HepG2 (cell line): ENCODE results near the gene CUL7. TPM values are rescaled to one million over a fixed set of nuclear protein-coding genes. Genes with fewer than 3 reads are reported as not detected.

Source experiments
- FOXJ3 ChIP-seq: sonication (generic); formaldehyde crosslinking; IDR thresholded peaks from 2 replicates; pipeline ENCODE4 v1.4.0; 2020; ENCODE audit warnings: missing genetic modification reagents, mild to moderate bottlenecking, borderline replicate concordance
- FOXM1 ChIP-seq: sonication (generic); formaldehyde crosslinking; IDR thresholded peaks from 2 replicates; pipeline ENCODE4 v1.5.0; 2020; ENCODE audit warnings: missing genetic modification reagents
- FOXP1 ChIP-seq, 2 experiments: fragments of 450-650 bp in 1 of 2; IDR thresholded peaks; 2 replicates each; pipeline ENCODE4 v1.6.1; 2017 to 2018; ENCODE audit warnings: antibody characterized with exemption in 1 of 2
- MAFK ChIP-seq, 2 experiments: IDR thresholded peaks in 1 of 2; conservative IDR thresholded peaks in 1 of 2; 2 replicates each; pipeline ENCODE4 v1.6.1; 2011; ENCODE audit warnings: improper control_type of control experiment in 2 of 2, low read length in 2 of 2
- NRL ChIP-seq: sonication (generic); formaldehyde crosslinking; IDR thresholded peaks from 2 replicates; pipeline ENCODE4 v1.5.0; 2020; ENCODE audit warnings: missing genetic modification reagents, mild to moderate bottlenecking, moderate library complexity, borderline replicate concordance
- PTBP1 ChIP-seq: fragments of 200-400 bp; formaldehyde crosslinking; IDR thresholded peaks from 2 replicates; pipeline ENCODE4 v1.6.1; 2018; ENCODE audit warnings: low read length, low read depth; ENCODE audit not compliant: poor library complexity, severe bottlenecking
- RBM39 ChIP-seq: fragments of 200-400 bp; formaldehyde crosslinking; IDR thresholded peaks from one replicate; pipeline ENCODE4 v1.6.1; 2018; ENCODE audit warnings: antibody characterized with exemption, mild to moderate bottlenecking, low read depth, low read length; ENCODE audit not compliant: poor library complexity, severe bottlenecking
- RFX1 ChIP-seq: fragments of 450-650 bp; IDR thresholded peaks from 2 replicates; pipeline ENCODE4 v1.6.1; 2017
- SAFB2 ChIP-seq: sonication (generic); formaldehyde crosslinking; IDR thresholded peaks from 2 replicates; pipeline ENCODE4 v1.5.1; 2020; ENCODE audit warnings: missing genetic modification reagents, low read depth, mild to moderate bottlenecking, borderline replicate concordance
- SIN3A ChIP-seq: IDR thresholded peaks from 2 replicates; pipeline ENCODE4 v1.6.1; 2011; ENCODE audit warnings: low read depth, mild to moderate bottlenecking, control low read depth, low read length, borderline replicate concordance
- SP4 ChIP-seq: sonication (generic); formaldehyde crosslinking; IDR thresholded peaks from 2 replicates; pipeline ENCODE4 v1.8.1; 2023; ENCODE audit warnings: mild to moderate bottlenecking, missing genetic modification reagents
- TEAD3 ChIP-seq: optimal IDR thresholded peaks from 2 replicates; pipeline ENCODE3; 2016; ENCODE audit warnings: borderline replicate concordance
- ZMAT3 ChIP-seq: sonication (generic); formaldehyde crosslinking; conservative IDR thresholded peaks from 2 replicates; pipeline ENCODE4 v1.7.0; 2021; ENCODE audit warnings: missing genetic modification reagents
- ZNF775 ChIP-seq: sonication (generic); formaldehyde crosslinking; IDR thresholded peaks from 2 replicates; pipeline ENCODE4 v1.4.0; 2020; ENCODE audit warnings: missing genetic modification reagents, mild to moderate bottlenecking, moderate library complexity, borderline replicate concordance
- ZNF891 ChIP-seq: sonication (generic); formaldehyde crosslinking; IDR thresholded peaks from 2 replicates; pipeline ENCODE4 v1.5.0; 2020; ENCODE audit warnings: mild to moderate bottlenecking, missing genetic modification reagents
- polyA plus RNA-seq, 8 experiments: library from polyadenylated mRNA; depleted of rRNA in 3 of 8; stranded (reverse) in 7 of 8; unstranded in 1 of 8; fragments of >200 nt; fragmentation: Illumina TruSeq in 4 of 8; extraction: Trizol in 4 of 8; gene quantifications; 2 replicates each; pipeline versions ENCODE4 v1.2.1 to v1.2.3, GENCODE V29; 2011 to 2016; ENCODE audit warnings: low read depth in 4 of 8, missing spikeins in 1 of 8, mixed read lengths in 1 of 8; ENCODE audit not compliant: insufficient read depth in 1 of 8
- total RNA-seq, 5 experiments: library from RNA; depleted of rRNA; stranded (reverse); fragments of >200 nt; fragmentation: Illumina TruSeq; extraction: Trizol; gene quantifications; 2 replicates each; pipeline ENCODE4 v1.2.3, GENCODE V29; 2016; ENCODE audit warnings: low read depth in 1 of 5
- TF ChIP-seq, protein P1 (sequence below): sonication (generic); formaldehyde crosslinking; IDR thresholded peaks from 2 replicates; pipeline ENCODE4 v1.4.0; 2020; ENCODE audit warnings: missing genetic modification reagents, borderline replicate concordance
- TF ChIP-seq, protein P2 (sequence below): sonication (generic); formaldehyde crosslinking; IDR thresholded peaks from 2 replicates; pipeline ENCODE4 v1.5.1; 2020; ENCODE audit warnings: mild to moderate bottlenecking, missing genetic modification reagents, moderate library complexity
- TF ChIP-seq, protein P3 (sequence below), 2 experiments: fragments of 450-650 bp in 1 of 2; sonication (generic) in 1 of 2; formaldehyde crosslinking; IDR thresholded peaks; 2 replicates each; pipeline versions ENCODE4 v1.5.0 to v1.8.0; 2020 to 2022; ENCODE audit warnings: mild to moderate bottlenecking in 1 of 2, missing genetic modification reagents in 1 of 2
- TF ChIP-seq, protein P4 (sequence below): sonication (generic); formaldehyde crosslinking; IDR thresholded peaks from 2 replicates; pipeline ENCODE4 v1.8.1; 2023; ENCODE audit warnings: mild to moderate bottlenecking, missing genetic modification reagents, borderline replicate concordance
- TF ChIP-seq, protein P5 (sequence below): sonication (generic); formaldehyde crosslinking; IDR thresholded peaks from 2 replicates; pipeline ENCODE4 v1.9.0; 2022; ENCODE audit warnings: missing genetic modification reagents, mild to moderate bottlenecking, borderline replicate concordance

Gene CUL7
- total and polyA plus RNA-seq, 2 of the 13 experiments (the other 11 are each of a cell fraction or from before 2014, with no cell fraction given) = 32.0 to 60.7 TPM

DNA sequence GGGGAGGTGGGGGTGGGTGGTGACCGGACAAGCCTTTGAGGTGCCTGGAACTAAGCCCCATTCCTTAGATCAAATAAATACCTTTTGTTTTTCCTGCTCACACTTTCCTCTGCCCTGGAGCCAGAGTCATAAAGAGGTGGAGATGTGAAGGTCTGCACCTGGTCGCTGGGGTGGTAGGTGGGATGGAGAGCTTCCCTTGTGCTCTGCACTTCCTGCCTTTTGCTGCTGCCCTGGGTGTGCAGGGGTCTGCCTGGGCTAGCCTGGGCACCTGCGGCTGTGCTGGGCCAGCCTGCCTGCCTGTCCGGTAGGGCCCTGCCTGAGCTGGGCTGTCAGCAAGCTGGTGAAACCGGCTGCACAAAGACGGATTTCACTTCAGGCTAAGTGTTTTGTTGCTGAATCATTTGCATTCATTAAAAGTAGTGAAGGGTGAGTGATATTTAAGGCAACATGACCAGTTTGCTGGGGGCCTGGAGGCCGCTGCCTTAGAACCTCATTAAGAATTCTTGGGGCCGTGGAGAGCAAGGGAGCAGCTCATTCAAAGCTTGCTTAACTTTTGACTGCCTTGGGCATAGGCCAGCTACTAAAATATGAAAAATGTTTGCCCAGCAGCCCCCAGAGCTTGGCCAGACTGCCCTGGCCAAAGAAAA, 42.9 kb upstream of the CUL7 start (continued):
- TF ChIP-seq NRL (CRISPR knock-in tag) (peak; percentile 44; the same call in 1 of the 2 replicates), SP4 (CRISPR knock-in tag) (no peak), FOXP1 (IDR thresholded peaks at IDR 0.05) (no peak), FOXP1 (CRISPR knock-in tag; IDR thresholded peaks at IDR 0.05) (no peak), FOXJ3 (CRISPR knock-in tag) (no peak), TEAD3 (CRISPR knock-in tag) (no peak), MAFK (conservative IDR thresholded peaks at IDR 0.05 in 1 of 2, IDR thresholded peaks at IDR 0.05 in 1 of 2; ENCODE audit: low read length in 2 of 2) (no peak), ZNF775 (CRISPR knock-in tag) (no peak), PTBP1 (no peak), ZMAT3 (no peak), ZNF891 (CRISPR knock-in tag) (no peak), RFX1 (no peak), SAFB2 (CRISPR knock-in tag) (no peak), FOXM1 (CRISPR knock-in tag) (no peak), SIN3A (0 out of 2 replicates have a peak, but pooled peaks have one; percentile 2), RBM39 (no peak)
- TF ChIP-seq, protein P1, sequence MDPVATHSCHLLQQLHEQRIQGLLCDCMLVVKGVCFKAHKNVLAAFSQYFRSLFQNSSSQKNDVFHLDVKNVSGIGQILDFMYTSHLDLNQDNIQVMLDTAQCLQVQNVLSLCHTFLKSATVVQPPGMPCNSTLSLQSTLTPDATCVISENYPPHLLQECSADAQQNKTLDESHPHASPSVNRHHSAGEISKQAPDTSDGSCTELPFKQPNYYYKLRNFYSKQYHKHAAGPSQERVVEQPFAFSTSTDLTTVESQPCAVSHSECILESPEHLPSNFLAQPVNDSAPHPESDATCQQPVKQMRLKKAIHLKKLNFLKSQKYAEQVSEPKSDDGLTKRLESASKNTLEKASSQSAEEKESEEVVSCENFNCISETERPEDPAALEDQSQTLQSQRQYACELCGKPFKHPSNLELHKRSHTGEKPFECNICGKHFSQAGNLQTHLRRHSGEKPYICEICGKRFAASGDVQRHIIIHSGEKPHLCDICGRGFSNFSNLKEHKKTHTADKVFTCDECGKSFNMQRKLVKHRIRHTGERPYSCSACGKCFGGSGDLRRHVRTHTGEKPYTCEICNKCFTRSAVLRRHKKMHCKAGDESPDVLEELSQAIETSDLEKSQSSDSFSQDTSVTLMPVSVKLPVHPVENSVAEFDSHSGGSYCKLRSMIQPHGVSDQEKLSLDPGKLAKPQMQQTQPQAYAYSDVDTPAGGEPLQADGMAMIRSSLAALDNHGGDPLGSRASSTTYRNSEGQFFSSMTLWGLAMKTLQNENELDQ (CRISPR knock-in tag) = no peak
- TF ChIP-seq, protein P2, sequence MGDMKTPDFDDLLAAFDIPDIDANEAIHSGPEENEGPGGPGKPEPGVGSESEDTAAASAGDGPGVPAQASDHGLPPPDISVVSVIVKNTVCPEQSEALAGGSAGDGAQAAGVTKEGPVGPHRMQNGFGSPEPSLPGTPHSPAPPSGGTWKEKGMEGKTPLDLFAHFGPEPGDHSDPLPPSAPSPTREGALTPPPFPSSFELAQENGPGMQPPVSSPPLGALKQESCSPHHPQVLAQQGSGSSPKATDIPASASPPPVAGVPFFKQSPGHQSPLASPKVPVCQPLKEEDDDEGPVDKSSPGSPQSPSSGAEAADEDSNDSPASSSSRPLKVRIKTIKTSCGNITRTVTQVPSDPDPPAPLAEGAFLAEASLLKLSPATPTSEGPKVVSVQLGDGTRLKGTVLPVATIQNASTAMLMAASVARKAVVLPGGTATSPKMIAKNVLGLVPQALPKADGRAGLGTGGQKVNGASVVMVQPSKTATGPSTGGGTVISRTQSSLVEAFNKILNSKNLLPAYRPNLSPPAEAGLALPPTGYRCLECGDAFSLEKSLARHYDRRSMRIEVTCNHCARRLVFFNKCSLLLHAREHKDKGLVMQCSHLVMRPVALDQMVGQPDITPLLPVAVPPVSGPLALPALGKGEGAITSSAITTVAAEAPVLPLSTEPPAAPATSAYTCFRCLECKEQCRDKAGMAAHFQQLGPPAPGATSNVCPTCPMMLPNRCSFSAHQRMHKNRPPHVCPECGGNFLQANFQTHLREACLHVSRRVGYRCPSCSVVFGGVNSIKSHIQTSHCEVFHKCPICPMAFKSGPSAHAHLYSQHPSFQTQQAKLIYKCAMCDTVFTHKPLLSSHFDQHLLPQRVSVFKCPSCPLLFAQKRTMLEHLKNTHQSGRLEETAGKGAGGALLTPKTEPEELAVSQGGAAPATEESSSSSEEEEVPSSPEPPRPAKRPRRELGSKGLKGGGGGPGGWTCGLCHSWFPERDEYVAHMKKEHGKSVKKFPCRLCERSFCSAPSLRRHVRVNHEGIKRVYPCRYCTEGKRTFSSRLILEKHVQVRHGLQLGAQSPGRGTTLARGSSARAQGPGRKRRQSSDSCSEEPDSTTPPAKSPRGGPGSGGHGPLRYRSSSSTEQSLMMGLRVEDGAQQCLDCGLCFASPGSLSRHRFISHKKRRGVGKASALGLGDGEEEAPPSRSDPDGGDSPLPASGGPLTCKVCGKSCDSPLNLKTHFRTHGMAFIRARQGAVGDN (CRISPR knock-in tag) = peak; percentile 69
- TF ChIP-seq, protein P3, sequence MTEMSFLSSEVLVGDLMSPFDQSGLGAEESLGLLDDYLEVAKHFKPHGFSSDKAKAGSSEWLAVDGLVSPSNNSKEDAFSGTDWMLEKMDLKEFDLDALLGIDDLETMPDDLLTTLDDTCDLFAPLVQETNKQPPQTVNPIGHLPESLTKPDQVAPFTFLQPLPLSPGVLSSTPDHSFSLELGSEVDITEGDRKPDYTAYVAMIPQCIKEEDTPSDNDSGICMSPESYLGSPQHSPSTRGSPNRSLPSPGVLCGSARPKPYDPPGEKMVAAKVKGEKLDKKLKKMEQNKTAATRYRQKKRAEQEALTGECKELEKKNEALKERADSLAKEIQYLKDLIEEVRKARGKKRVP (CRISPR knock-in tag; IDR thresholded peaks at IDR 0.05) = no peak
- TF ChIP-seq, protein P4, sequence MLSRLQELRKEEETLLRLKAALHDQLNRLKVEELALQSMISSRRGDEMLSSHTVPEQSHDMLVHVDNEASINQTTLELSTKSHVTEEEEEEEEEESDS = no peak
- TF ChIP-seq, protein P5, sequence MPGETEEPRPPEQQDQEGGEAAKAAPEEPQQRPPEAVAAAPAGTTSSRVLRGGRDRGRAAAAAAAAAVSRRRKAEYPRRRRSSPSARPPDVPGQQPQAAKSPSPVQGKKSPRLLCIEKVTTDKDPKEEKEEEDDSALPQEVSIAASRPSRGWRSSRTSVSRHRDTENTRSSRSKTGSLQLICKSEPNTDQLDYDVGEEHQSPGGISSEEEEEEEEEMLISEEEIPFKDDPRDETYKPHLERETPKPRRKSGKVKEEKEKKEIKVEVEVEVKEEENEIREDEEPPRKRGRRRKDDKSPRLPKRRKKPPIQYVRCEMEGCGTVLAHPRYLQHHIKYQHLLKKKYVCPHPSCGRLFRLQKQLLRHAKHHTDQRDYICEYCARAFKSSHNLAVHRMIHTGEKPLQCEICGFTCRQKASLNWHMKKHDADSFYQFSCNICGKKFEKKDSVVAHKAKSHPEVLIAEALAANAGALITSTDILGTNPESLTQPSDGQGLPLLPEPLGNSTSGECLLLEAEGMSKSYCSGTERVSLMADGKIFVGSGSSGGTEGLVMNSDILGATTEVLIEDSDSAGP = peak; percentile 28; the same call in 1 of the 2 replicates
